ENCODE measurements around the gene PLEKHA5.

Gene PLEKHA5

DNA sequence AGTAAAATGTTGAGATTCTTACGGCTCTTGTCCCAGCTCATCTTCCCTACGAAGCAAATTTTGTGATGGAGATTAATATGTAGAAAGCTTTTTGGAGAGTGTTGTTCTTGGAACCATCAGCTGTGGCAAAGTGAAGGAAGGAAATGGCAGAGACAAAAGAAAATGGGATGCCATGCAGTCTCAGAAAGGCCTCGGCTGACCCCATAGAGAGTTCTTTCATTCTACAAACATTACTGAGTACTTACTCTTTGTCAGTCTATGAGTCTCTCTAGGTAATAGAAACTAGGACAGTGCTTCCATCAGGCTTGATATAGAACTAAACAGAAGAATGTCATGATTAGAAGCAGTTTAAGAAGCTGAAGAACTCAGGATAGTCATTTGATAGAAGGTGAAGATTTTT lies 134.1 kb downstream of the PLEKHA5 start:
- no peak overlapping the region for H3K4me3 ChIP-seq (ENCODE audit: low read depth, low read length)
- TF ChIP-seq, protein P1, sequence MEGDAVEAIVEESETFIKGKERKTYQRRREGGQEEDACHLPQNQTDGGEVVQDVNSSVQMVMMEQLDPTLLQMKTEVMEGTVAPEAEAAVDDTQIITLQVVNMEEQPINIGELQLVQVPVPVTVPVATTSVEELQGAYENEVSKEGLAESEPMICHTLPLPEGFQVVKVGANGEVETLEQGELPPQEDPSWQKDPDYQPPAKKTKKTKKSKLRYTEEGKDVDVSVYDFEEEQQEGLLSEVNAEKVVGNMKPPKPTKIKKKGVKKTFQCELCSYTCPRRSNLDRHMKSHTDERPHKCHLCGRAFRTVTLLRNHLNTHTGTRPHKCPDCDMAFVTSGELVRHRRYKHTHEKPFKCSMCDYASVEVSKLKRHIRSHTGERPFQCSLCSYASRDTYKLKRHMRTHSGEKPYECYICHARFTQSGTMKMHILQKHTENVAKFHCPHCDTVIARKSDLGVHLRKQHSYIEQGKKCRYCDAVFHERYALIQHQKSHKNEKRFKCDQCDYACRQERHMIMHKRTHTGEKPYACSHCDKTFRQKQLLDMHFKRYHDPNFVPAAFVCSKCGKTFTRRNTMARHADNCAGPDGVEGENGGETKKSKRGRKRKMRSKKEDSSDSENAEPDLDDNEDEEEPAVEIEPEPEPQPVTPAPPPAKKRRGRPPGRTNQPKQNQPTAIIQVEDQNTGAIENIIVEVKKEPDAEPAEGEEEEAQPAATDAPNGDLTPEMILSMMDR (IDR thresholded peaks at IDR 0.05; ENCODE audit: low read depth, low read length, missing control alignments): no peak
- no peaks in the 10 kb centered on the region for H3K27me3 ChIP-seq (replicated peaks)
- in situ Hi-C loops (cut with HindIII; ENCODE audit: low pct_ligation_motif_present, low sequenced_read_pairs): no loop called here
- H3K27ac ChIP-seq: no peak overlapping the region
- DNase-seq: peak; percentile 7
- H3K36me3 ChIP-seq (replicated peaks): no peaks in the 10 kb centered on the region

DNA sequence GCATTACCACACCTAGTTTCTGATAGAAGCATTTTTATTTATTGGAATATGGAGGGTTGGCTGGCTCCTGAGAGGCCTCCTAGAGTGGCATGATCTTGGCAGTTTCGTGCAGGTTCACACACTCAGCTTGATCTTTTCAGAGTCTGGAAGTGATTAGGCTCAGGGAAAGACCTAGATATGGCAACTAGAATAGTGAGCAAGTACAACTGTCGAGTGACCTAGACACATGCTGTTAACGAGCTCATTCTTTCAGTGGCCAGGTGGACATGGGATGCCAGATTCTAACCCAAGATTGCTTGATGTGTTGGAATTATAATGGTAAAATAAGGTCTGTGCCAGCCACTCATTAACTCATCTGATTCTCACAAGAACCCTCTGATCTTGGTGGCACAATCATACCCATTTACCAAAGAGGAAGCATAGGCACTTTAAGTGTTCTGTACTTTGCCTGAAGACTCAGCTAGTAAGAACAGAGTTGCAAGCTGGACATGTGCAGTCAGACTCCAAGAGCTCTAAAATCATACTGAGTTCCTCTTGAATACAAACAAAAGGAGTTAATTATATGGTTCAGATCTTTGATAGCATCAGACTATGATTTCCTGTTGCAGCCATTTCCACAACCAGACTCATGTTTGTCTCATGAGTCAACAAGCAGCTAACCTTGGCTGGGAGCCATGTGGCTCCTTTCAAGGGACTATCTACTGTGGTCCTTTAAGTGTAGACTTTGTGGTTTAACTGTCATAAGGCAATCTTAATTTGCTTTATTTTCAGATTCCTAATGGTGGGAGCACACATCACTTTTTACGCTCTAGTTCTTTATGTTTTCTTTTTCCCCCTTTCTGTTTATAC lies 144.2 kb downstream of the PLEKHA5 start:
- H3K4me3 ChIP-seq (ENCODE audit: low read depth, low read length): no peak overlapping the region
- in situ Hi-C loops (cut with HindIII; ENCODE audit: low pct_ligation_motif_present, low sequenced_read_pairs): no loop called here
- peaks cover 4% of the 10 kb centered on the region for H3K36me3 ChIP-seq (replicated peaks)
- H3K27ac ChIP-seq: peak overlapping the region; percentile 76
- no peaks in the 10 kb centered on the region for H3K27me3 ChIP-seq (replicated peaks)
- TF ChIP-seq, protein P1 (IDR thresholded peaks at IDR 0.05; ENCODE audit: low read depth, low read length, missing control alignments): no peak
- peak; percentile 98 for DNase-seq

DNA sequence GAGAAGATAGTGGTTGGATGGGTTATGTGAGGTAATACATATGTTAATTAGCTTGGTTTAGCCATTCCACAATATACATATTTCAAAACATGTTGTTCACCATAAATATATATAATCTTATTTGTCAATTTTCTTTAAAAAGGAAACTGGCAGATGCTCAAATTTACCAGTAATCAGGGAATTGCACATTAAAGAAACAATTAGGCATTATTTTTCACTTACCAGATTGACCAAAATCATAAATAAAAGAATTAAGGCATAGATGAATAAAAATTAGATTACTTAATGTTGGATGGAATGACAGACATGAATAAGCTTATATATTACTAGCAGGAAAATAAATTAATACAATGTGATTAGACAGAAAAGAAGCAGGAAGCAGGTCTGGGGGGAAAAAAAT lies 147.2 kb downstream of the PLEKHA5 start:
- no peak for DNase-seq
- TF ChIP-seq, protein P1 (IDR thresholded peaks at IDR 0.05; ENCODE audit: low read depth, low read length, missing control alignments): no peak
- in situ Hi-C loops (cut with HindIII; ENCODE audit: low pct_ligation_motif_present, low sequenced_read_pairs): no loop called here
- H3K36me3 ChIP-seq (replicated peaks): peaks cover 4% of the 10 kb centered on the region
- H3K4me3 ChIP-seq (ENCODE audit: low read depth, low read length): no peak overlapping the region
- no peaks in the 10 kb centered on the region for H3K27me3 ChIP-seq (replicated peaks)
- H3K27ac ChIP-seq: no peak overlapping the region

DNA sequence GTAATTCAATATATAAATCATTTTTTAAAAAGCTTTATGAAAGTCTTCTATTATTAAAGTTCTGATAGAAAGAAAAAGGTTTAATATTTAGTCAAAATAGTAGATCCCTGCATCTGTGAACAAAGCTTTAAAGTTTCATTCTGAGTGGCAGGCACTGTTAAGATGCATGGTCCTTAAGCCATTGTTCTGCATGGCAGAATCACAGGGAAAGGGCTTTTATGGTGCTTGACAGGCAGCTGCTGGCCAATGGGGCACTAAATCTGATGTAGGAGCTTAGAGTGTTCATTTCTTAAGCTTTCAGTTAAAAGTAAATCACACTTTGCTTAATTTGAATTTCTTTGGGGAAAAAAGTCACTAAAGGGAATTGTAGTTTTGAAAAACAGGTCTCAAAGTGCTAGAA lies 148.2 kb downstream of the PLEKHA5 start:
- Histone ChIP-seq H3K4me3 (ENCODE audit: low read depth, low read length) (no peak overlapping the region), H3K27ac (no peak overlapping the region), H3K27me3 (replicated peaks) (no peaks in the 10 kb centered on the region), H3K36me3 (replicated peaks) (peaks cover 4% of the 10 kb centered on the region)
- in situ Hi-C loops (cut with HindIII; ENCODE audit: low pct_ligation_motif_present, low sequenced_read_pairs): no loop called here
- no peak for DNase-seq
- TF ChIP-seq, protein P1 (IDR thresholded peaks at IDR 0.05; ENCODE audit: low read depth, low read length, missing control alignments): no peak

DNA sequence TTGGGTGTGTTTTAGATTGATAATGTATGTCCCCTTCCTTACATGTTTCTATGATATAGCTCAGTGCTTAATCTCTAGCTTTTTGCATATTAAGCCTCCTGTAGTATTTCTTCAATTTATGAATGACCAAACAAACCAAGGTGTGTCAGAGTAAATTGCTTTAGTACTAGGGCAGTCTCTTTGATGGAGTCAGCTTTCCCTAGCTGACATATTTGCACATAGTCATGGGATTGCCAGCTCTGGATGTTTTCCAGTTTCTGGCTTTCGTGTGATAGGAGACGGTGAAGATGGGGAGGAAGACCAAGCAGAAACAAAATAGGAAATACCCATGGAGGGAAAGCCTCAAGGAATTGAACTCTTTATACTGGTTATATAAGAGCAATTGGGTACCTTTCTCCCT lies 148.9 kb downstream of the PLEKHA5 start:
- TF ChIP-seq, protein P1 (IDR thresholded peaks at IDR 0.05; ENCODE audit: low read depth, low read length, missing control alignments): no peak
- no peak for DNase-seq
- Histone ChIP-seq H3K36me3 (replicated peaks) (peaks cover 5% of the 10 kb centered on the region), H3K27ac (no peak overlapping the region), H3K27me3 (replicated peaks) (no peaks in the 10 kb centered on the region), H3K4me3 (ENCODE audit: low read depth, low read length) (no peak overlapping the region)
- in situ Hi-C loops (cut with HindIII; ENCODE audit: low pct_ligation_motif_present, low sequenced_read_pairs): no loop called here
